Endothelial cell of umbilical vein (primary cell): ENCODE measurements around the gene RNF217. TPM values are rescaled to one million over a fixed set of nuclear protein-coding genes. Genes with fewer than 3 reads are reported as not detected.

Experiments used
- BruUV-seq: library from RNA; stranded (reverse); fragments of 400-500 nt; replicated peaks from 2 replicates; lab custom pipeline; 2021; lab: Mats Ljungman, UMichigan
- CTCF ChIA-PET: fragments of 300-600, 350-600 bp; sonication (Branson Sonifier 250); formaldehyde crosslinking; loops from one replicate; lab custom pipeline; 2021; ENCODE audit warnings: antibody characterized with exemption, inconsistent platforms; lab: Charles Lee
- POLR2A ChIA-PET: fragments of 300-600, 350-600 bp; sonication (Branson Sonifier 250); formaldehyde crosslinking; loops from one replicate; lab custom pipeline; 2021; ENCODE audit warnings: antibody characterized with exemption, inconsistent platforms; lab: Charles Lee
- DNase-seq: peaks from one replicate; pipeline ENCODE4 v3.0.0-alpha.2; 2011; ENCODE audit warnings: low read depth, low spot score
- FAIRE-seq: peaks from 2 replicates; lab custom pipeline; 2011; peaks lifted over from hg19 to GRCh38; lab: Jason Lieb, UNC
- H2AFZ ChIP-seq: 2 replicates; pipeline ENCODE4 v1.6.0; 2012; ENCODE audit warnings: low read depth, low read length, control low read depth, inconsistent platforms
- H3K27ac ChIP-seq: 2 replicates; pipeline ENCODE4 v1.5.1; 2011; ENCODE audit warnings: low read depth, mild to moderate bottlenecking, control low read depth, low read length, moderate library complexity; ENCODE audit not compliant: insufficient read depth
- H3K27me3 ChIP-seq, 2 experiments: 2 replicates each; pipeline versions ENCODE4 v1.6.0 to v1.6.1; 2011; ENCODE audit warnings: low read length in 2 of 2, mixed read lengths in 1 of 2; ENCODE audit not compliant: control insufficient read depth in 2 of 2, insufficient read depth in 2 of 2
- H3K36me3 ChIP-seq, 2 experiments: 2 replicates in 1 of 2; 3 replicates in 1 of 2; pipeline ENCODE4 v1.5.1; 2011; ENCODE audit warnings: low read length in 2 of 2, mild to moderate bottlenecking in 1 of 2, moderate library complexity in 1 of 2; ENCODE audit not compliant: control insufficient read depth in 2 of 2, insufficient read depth in 2 of 2; ENCODE audit errors: extremely low read depth in 1 of 2
- H3K4me1 ChIP-seq: 3 replicates; pipeline ENCODE4 v1.5.1; 2011; ENCODE audit warnings: mild to moderate bottlenecking, low read length; ENCODE audit not compliant: control insufficient read depth, insufficient read depth; ENCODE audit errors: extremely low read depth
- H3K4me2 ChIP-seq: 2 replicates; pipeline ENCODE4 v1.6.1; 2011; ENCODE audit warnings: low read length, control low read depth, mixed read lengths; ENCODE audit not compliant: insufficient read depth
- H3K4me3 ChIP-seq, 3 experiments: fragments of 200-600 bp in 1 of 3; sonication (generic), shearing (Covaris generic) in 1 of 3; replicated peaks in 1 of 3; 2 replicates each; pipeline ENCODE4 v1.5.1; 2011 to 2016; ENCODE audit warnings: control low read depth in 3 of 3, low read length in 3 of 3, mild to moderate bottlenecking in 2 of 3, inconsistent platforms in 1 of 3, low read depth in 1 of 3, moderate library complexity in 1 of 3; ENCODE audit not compliant: insufficient read depth in 1 of 3
- H3K79me2 ChIP-seq: 2 replicates; pipeline ENCODE4 v1.6.0; 2012; ENCODE audit warnings: low read length, inconsistent platforms; ENCODE audit not compliant: control insufficient read depth, insufficient read depth
- H3K9ac ChIP-seq: replicated peaks from 2 replicates; pipeline ENCODE3; 2011; ENCODE audit warnings: low read length, control low read depth; ENCODE audit not compliant: insufficient read depth; ENCODE audit errors: extremely low read depth
- H3K9me1 ChIP-seq: replicated peaks from 3 replicates; pipeline ENCODE4 v1.6.0; 2011; ENCODE audit warnings: mild to moderate bottlenecking, low read length; ENCODE audit not compliant: control insufficient read depth, insufficient read depth; ENCODE audit errors: extremely low read depth
- H3K9me3 ChIP-seq: replicated peaks from 2 replicates; pipeline ENCODE4 v1.5.1; 2012; ENCODE audit warnings: low read length, inconsistent platforms; ENCODE audit not compliant: control insufficient read depth, insufficient read depth
- H4K20me1 ChIP-seq: replicated peaks from 2 replicates; pipeline ENCODE3; 2011; ENCODE audit warnings: mild to moderate bottlenecking, low read length; ENCODE audit not compliant: control insufficient read depth, insufficient read depth; ENCODE audit errors: extremely low read depth
- CTCF ChIP-seq, 2 donors: IDR thresholded peaks; 1 replicate in 1 of 2; 2 replicates in 1 of 2; pipeline ENCODE4 v1.5.1; 2011; ENCODE audit warnings: low read length in 2 of 2, mild to moderate bottlenecking in 2 of 2, moderate library complexity in 2 of 2, control low read depth in 1 of 2, inconsistent platforms in 1 of 2, low read depth in 1 of 2; ENCODE audit not compliant: insufficient read depth in 1 of 2; ENCODE audit errors: extremely low read depth in 1 of 2
- EZH2 ChIP-seq: IDR thresholded peaks from 2 replicates; pipeline ENCODE4 v1.6.1; 2012; ENCODE audit warnings: borderline replicate concordance, low read depth, mild to moderate bottlenecking, moderate library complexity, low read length, inconsistent platforms; ENCODE audit not compliant: severe bottlenecking
- FOS ChIP-seq: IDR thresholded peaks from 2 replicates; pipeline ENCODE4 v1.6.1; 2011; ENCODE audit warnings: mild to moderate bottlenecking, low read length, moderate library complexity, borderline replicate concordance; ENCODE audit not compliant: insufficient read depth
- GATA2 ChIP-seq: IDR thresholded peaks from 2 replicates; pipeline ENCODE4 v1.7.0; 2011; ENCODE audit warnings: low read depth, mild to moderate bottlenecking, moderate library complexity, mixed read lengths, low read length; ENCODE audit not compliant: insufficient read length, insufficient read depth
- JUN ChIP-seq: IDR thresholded peaks from 2 replicates; pipeline ENCODE4 v1.6.1; 2011; ENCODE audit warnings: borderline replicate concordance, low read depth; ENCODE audit not compliant: insufficient read length, insufficient read depth
- MAX ChIP-seq: IDR thresholded peaks from 2 replicates; pipeline ENCODE4 v1.6.1; 2011; ENCODE audit not compliant: insufficient read depth, insufficient read length
- MYC ChIP-seq: IDR thresholded peaks from one replicate; pipeline ENCODE4 v1.6.1; 2011; ENCODE audit warnings: mild to moderate bottlenecking, low read depth, low read length
- POLR2A ChIP-seq: IDR thresholded peaks from 2 replicates; pipeline ENCODE4 v1.6.1; 2012; ENCODE audit warnings: low read depth, mild to moderate bottlenecking, control low read depth, low read length
- POLR2AphosphoS5 ChIP-seq: IDR thresholded peaks from 2 replicates; pipeline ENCODE4 v1.6.1; 2012; ENCODE audit warnings: low read depth, mild to moderate bottlenecking, control low read depth, low read length, moderate library complexity; ENCODE audit not compliant: insufficient read depth
- dilution Hi-C: fragments of 300-500 bp; cut with MboI; formaldehyde crosslinking; loops from one replicate; pipeline ENCODE4 v1.15.0; 2019; ENCODE audit warnings: low sequenced_read_pairs; ENCODE audit not compliant: extremely low pct_ligation_motif_present
- intact Hi-C: fragments of 100-400 bp; cut with micrococcal nuclease; formaldehyde crosslinking; loops from one replicate; pipeline ENCODE4 v1.10.0; 2022
- polyA plus RNA-seq, 4 experiments: library from polyadenylated mRNA; depleted of rRNA in 3 of 4; stranded (reverse) in 3 of 4; unstranded in 1 of 4; fragments of >200 nt; gene quantifications; 2 replicates each; pipeline versions ENCODE4 v1.2.1 to v1.2.3, GENCODE V29; 2011 to 2012; ENCODE audit warnings: missing spikeins in 1 of 4
- total RNA-seq: library from RNA; stranded (reverse); gene quantifications from 2 replicates; pipeline ENCODE4 v1.2.3, GENCODE V29; 2021

RNF217 gene
- total and polyA plus RNA-seq, 2 donors (not counting 3 experiments of a cell fraction or from before 2014, with no cell fraction given), result 8.8 to 32.5 TPM

- Histone ChIP-seq H3K27me3 (no peaks in the 10 kb centered on the region), H2AFZ (no peak overlapping the region), H3K9me3 (no peaks in the 10 kb centered on the region), H3K79me2 (peaks cover 44% of the 10 kb centered on the region), H3K9ac (no peak overlapping the region), H3K27ac (no peak overlapping the region), H3K4me3 (no peak overlapping the region), H3K4me2 (no peak overlapping the region), H3K4me1 (peaks cover 21% of the 10 kb centered on the region), H3K9me1 (no peaks in the 10 kb centered on the region), H4K20me1 (no peaks in the 10 kb centered on the region), H3K36me3 (no peaks in the 10 kb centered on the region)
- FAIRE-seq, result no peak
- ChIA-PET POLR2A (no interaction called here), CTCF (no interaction called here)
- BruUV-seq, result no TSS peak
- TF ChIP-seq JUN, result no peak
- no peak for TF ChIP-seq POLR2AphosphoS5
- no peak for TF ChIP-seq EZH2
- no peak for TF ChIP-seq CTCF (IDR thresholded peaks at IDR 0.05; ENCODE audit: extremely low read depth in 1 of 2, insufficient read depth in 1 of 2, low read depth in 1 of 2, low read length in 2 of 2)
- no peak for TF ChIP-seq MAX
- TF ChIP-seq POLR2A, result no peak
- no peak for TF ChIP-seq MYC
- no peak for TF ChIP-seq FOS
- no peak for TF ChIP-seq GATA2
- dilution Hi-C loops (no loop called here), intact Hi-C loops (no loop called here)
- no peak for DNase-seq
Measured at GRCh38 chr6:124987291-124987690, 25.1 kb downstream of the RNF217 start.
